Measurements from ENCODE around the gene ENPP3. TPM values are rescaled to one million over a fixed set of nuclear protein-coding genes. Genes with fewer than 3 reads are reported as not detected.

ENPP3 gene
- total and polyA plus RNA-seq, 9 of the 15 experiments (the other 6 are each of a cell fraction or from before 2014, with no cell fraction given) = 14.0 to 32.8 (median 21.6) TPM

- TF ChIP-seq ZNF280B (CRISPR knock-in tag; IDR thresholded peaks at IDR 0.05) (no peak), ZNF277 (CRISPR knock-in tag; IDR thresholded peaks at IDR 0.05; ENCODE audit: borderline replicate concordance) (no peak), CEBPZ (IDR thresholded peaks at IDR 0.05; ENCODE audit: borderline replicate concordance, low read depth, low read length) (no peak), HMG20A (CRISPR knock-in tag; conservative IDR thresholded peaks at IDR 0.05) (no peak), NR0B1 (IDR thresholded peaks at IDR 0.05; ENCODE audit: partially characterized antibody) (no peak), MYNN (IDR thresholded peaks at IDR 0.05) (peak; percentile 47; the same call in 1 of the 2 replicates), MYNN (CRISPR knock-in tag; IDR thresholded peaks at IDR 0.05) (no peak), ZNF398 (CRISPR knock-in tag; IDR thresholded peaks at IDR 0.05) (no peak), TCF3 (CRISPR knock-in tag; IDR thresholded peaks at IDR 0.05) (peak; percentile 60), ZEB2 (IDR thresholded peaks at IDR 0.05) (peak; percentile 37; the same call in 1 of the 2 replicates), TBP (optimal IDR thresholded peaks at IDR 0.05; ENCODE audit: low read depth, low read length) (no peak), MAFF (IDR thresholded peaks at IDR 0.05; ENCODE audit: low read length) (no peak), NFYB (IDR thresholded peaks at IDR 0.05; ENCODE audit: extremely low read depth, insufficient read length) (no peak), XRCC3 (IDR thresholded peaks at IDR 0.05) (no peak), NBN (IDR thresholded peaks at IDR 0.05; ENCODE audit: low read depth) (0 out of 2 replicates have a peak, but pooled peaks have one; percentile 38), FOXP4 (CRISPR knock-in tag; IDR thresholded peaks at IDR 0.05; ENCODE audit: borderline replicate concordance) (no peak)
These were observed 20.6 kb downstream of the ENPP3 start (continued) for GRCh38 chr6:131657630-131658111.
